Stimulated activated CD8-positive, alpha-beta memory T cell treated with anti-CD3 and anti-CD28 coated beads, Interleukin-7, amount 100 ng/mL, for 24 hours (primary cell): Measurements from ENCODE around the gene MAPK12.

ENCODE experiments used
- DNase-seq: peaks from one replicate; pipeline ENCODE4 v3.0.0-alpha.2; 2020; ENCODE audit warnings: low read depth

The MAPK12 gene

GRCh38 chr22:50232481-50233151, 28.9 kb downstream of the MAPK12 start:
- DNase-seq = no peak

GRCh38 chr22:50229370-50229769, 32.1 kb downstream of the MAPK12 start:
- no peak for DNase-seq

- DNase-seq = no peak
These were observed 33.1 kb downstream of the MAPK12 start for GRCh38 chr22:50228366-50228765.

GRCh38 chr22:50227579-50228215, 33.8 kb downstream of the MAPK12 start:
- no peak for DNase-seq

GRCh38 chr22:50226875-50227165, 34.7 kb downstream of the MAPK12 start:
- no peak for DNase-seq

GRCh38 chr22:50226063-50226874, 35.2 kb downstream of the MAPK12 start:
- DNase-seq = no peak

- DNase-seq = no peak
These were observed 36.1 kb downstream of the MAPK12 start for GRCh38 chr22:50225200-50225969.

- no peak for DNase-seq
These were observed 37.4 kb downstream of the MAPK12 start for GRCh38 chr22:50224071-50224470.

- no peak for DNase-seq
These were observed 39.0 kb downstream of the MAPK12 start for GRCh38 chr22:50222508-50222907.

GRCh38 chr22:50221410-50222300, 39.8 kb downstream of the MAPK12 start:
- DNase-seq = no peak

- no peak for DNase-seq
These were observed 40.7 kb downstream of the MAPK12 start for GRCh38 chr22:50220603-50221409.

- DNase-seq = no peak
These were observed 41.5 kb downstream of the MAPK12 start for GRCh38 chr22:50219800-50220602.

GRCh38 chr22:50218996-50219727, 42.3 kb downstream of the MAPK12 start:
- DNase-seq = no peak

- DNase-seq = no peak
These were observed 43.1 kb downstream of the MAPK12 start for GRCh38 chr22:50218153-50218995.

- DNase-seq = no peak
These were observed 43.8 kb downstream of the MAPK12 start for GRCh38 chr22:50217543-50218152.

GRCh38 chr22:50216684-50217520, 44.6 kb downstream of the MAPK12 start:
- DNase-seq = no peak
